ENCODE data around the gene HSPB6.

The HSPB6 gene

GRCh38 chr19:35767288-35768081 is 10.7 kb upstream of the HSPB6 start:
- no peak for DNase-seq (ENCODE audit: low spot score)

- no peak for DNase-seq (ENCODE audit: low spot score)
Observed at GRCh38 chr19:35766571-35767104, 9.8 kb upstream of the HSPB6 start.

- DNase-seq (ENCODE audit: low spot score) = no peak
Observed at GRCh38 chr19:35764432-35765315, 7.8 kb upstream of the HSPB6 start.

- DNase-seq (ENCODE audit: low spot score) = no peak
Observed at GRCh38 chr19:35760711-35761349, 4.0 kb upstream of the HSPB6 start.

GRCh38 chr19:35759697-35760096 is 2.9 kb upstream of the HSPB6 start:
- no peak for DNase-seq (ENCODE audit: low spot score)

- peak; percentile 99 for DNase-seq (ENCODE audit: low spot score)
Observed at GRCh38 chr19:35757749-35758608, 1.1 kb upstream of the HSPB6 start, which contains the start of gene PROSER3. Gene PROSER3 (plus strand): TSS chr19:35758176. CDS start chr19:35758216, 40 bp downstream.

GRCh38 chr19:35757231-35757748 is 461 bp upstream of the HSPB6 start:
- peak; percentile 51 for DNase-seq (ENCODE audit: low spot score)

- no peak for DNase-seq (ENCODE audit: low spot score)
Observed at GRCh38 chr19:35755550-35756376, 1.1 kb downstream of the HSPB6 start.

- no peak for DNase-seq (ENCODE audit: low spot score)
Observed at GRCh38 chr19:35755131-35755549, 1.7 kb downstream of the HSPB6 start.

- no peak for DNase-seq (ENCODE audit: low spot score)
Observed at GRCh38 chr19:35754370-35755130, 2.3 kb downstream of the HSPB6 start.

GRCh38 chr19:35753634-35754369 is 3.0 kb downstream of the HSPB6 start:
- DNase-seq (ENCODE audit: low spot score) = no peak

- DNase-seq (ENCODE audit: low spot score) = no peak
Observed at GRCh38 chr19:35752746-35753350, 4.0 kb downstream of the HSPB6 start.

GRCh38 chr19:35751839-35752745 is 4.7 kb downstream of the HSPB6 start:
- no peak for DNase-seq (ENCODE audit: low spot score)

- DNase-seq (ENCODE audit: low spot score) = no peak
Observed at GRCh38 chr19:35750167-35750566, 6.7 kb downstream of the HSPB6 start.

GRCh38 chr19:35748106-35749020 is 8.5 kb downstream of the HSPB6 start, which contains the start of gene LIN37:
Gene LIN37 (plus strand): TSS chr19:35748576. CDS start chr19:35748725, 149 bp downstream.
- DNase-seq (ENCODE audit: low spot score) = peak; percentile 95

- no peak for DNase-seq (ENCODE audit: low spot score)
Observed at GRCh38 chr19:35746531-35746930, 10.3 kb downstream of the HSPB6 start.
